ENCODE results near the gene CTRL. TPM values are rescaled to one million over a fixed set of nuclear protein-coding genes. Genes with fewer than 3 reads are reported as not detected.

The CTRL gene
- total RNA-seq, 3 donors from 2014 or later: 0.61 to 2.3 (median 0.80) TPM

- DNase-seq (no peak), ATAC-seq (no peak)
- peaks cover 22% of the 10 kb centered on the region for H3K4me1 ChIP-seq (ENCODE audit: low read depth)
- no peaks in the 10 kb centered on the region for H3K9me3 ChIP-seq
- intact Hi-C loops (cut with DNase I, micrococcal nuclease): no loop called here
- no peak for TF ChIP-seq CTCF (IDR thresholded peaks at IDR 0.05)
- no peaks in the 10 kb centered on the region for H3K36me3 ChIP-seq (ENCODE audit: low read depth)
- no peak overlapping the region for H3K4me3 ChIP-seq
Observed at GRCh38 chr16:67965668-67966548, 34.2 kb upstream of the CTRL start.

GRCh38 chr16:67964477-67965131 lies 32.9 kb upstream of the CTRL start:
- Histone ChIP-seq H3K4me1 (ENCODE audit: low read depth) (peaks cover 22% of the 10 kb centered on the region), H3K36me3 (ENCODE audit: low read depth) (no peaks in the 10 kb centered on the region), H3K9me3 (no peaks in the 10 kb centered on the region), H3K4me3 (no peak overlapping the region)
- DNase-seq: no peak
- no peak for ATAC-seq
- intact Hi-C loops (cut with DNase I, micrococcal nuclease): no loop called here
- no peak for TF ChIP-seq CTCF (IDR thresholded peaks at IDR 0.05)

DNA sequence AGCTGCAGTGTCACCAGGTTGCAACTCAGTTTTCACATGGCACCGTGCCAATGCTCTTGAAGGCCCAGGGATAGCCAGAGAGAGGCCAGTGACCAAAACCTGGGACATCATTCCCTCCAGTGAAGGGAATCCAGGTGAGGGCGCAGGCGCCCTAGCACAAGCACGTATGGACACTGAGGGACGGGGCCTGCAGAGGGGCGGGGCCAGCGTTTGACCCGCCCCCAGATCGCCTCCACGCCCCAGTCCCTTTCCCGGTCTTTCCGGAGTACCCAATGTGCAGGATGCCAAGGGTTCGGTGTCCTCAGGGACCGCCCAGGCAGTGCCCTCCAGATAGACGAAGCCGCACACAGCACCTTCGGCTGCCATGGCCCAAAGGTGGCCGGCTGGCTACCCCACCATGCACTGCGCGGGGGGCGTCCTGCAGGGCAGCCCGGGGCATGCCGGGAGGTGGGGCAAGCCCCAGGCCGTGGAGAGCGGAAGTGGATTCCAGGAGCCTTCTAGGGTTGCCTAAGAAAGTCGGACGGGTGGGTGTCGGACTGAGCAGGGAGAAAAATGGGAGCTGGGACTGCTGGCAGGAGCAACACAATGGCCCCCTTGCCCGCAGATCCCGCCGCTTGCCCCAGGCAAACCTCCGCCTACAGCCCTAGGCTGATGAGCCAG lies 32.1 kb upstream of the CTRL start:
- no peak for DNase-seq
- H3K4me3 ChIP-seq: no peak overlapping the region

DNA sequence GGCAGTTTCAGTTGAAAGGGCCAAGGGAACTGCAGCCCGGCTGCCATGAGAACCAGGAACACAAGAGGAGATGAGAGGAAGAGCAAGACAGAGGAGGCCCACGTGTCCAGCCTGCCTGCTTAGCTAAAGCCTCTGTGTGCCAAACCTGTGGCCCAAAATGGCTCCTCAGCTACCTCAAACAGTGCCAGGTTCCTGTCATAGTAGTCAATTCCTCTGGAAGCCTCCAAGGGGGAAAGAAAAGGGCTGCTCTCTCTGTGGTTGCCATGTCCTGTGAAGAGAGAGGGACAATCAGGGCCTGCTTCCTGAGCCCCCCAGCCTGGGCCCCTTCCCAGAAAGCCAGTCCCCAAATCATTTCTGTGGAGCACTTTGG lies 31.6 kb upstream of the CTRL start:
- Histone ChIP-seq H3K4me1 (ENCODE audit: low read depth) (peaks cover 27% of the 10 kb centered on the region), H3K36me3 (ENCODE audit: low read depth) (no peaks in the 10 kb centered on the region), H3K9me3 (no peaks in the 10 kb centered on the region), H3K4me3 (no peak overlapping the region)
- ATAC-seq (no peak), DNase-seq (no peak)
- TF ChIP-seq CTCF (IDR thresholded peaks at IDR 0.05): no peak
- intact Hi-C loops (cut with DNase I, micrococcal nuclease): no loop called here

More for the DNA sequence above, 32.1 kb upstream of the CTRL start:
- Histone ChIP-seq H3K9me3 (no peaks in the 10 kb centered on the region), H3K36me3 (ENCODE audit: low read depth) (no peaks in the 10 kb centered on the region), H3K4me1 (ENCODE audit: low read depth) (peaks cover 27% of the 10 kb centered on the region)
- intact Hi-C loops (cut with DNase I, micrococcal nuclease): no loop called here
- ATAC-seq: no peak
- no peak for TF ChIP-seq CTCF (IDR thresholded peaks at IDR 0.05)

- DNase-seq: no peak
- ATAC-seq: no peak
- Histone ChIP-seq H3K9me3 (no peaks in the 10 kb centered on the region), H3K4me3 (no peak overlapping the region), H3K36me3 (ENCODE audit: low read depth) (no peaks in the 10 kb centered on the region), H3K4me1 (ENCODE audit: low read depth) (peaks cover 22% of the 10 kb centered on the region)
- intact Hi-C loops (cut with DNase I, micrococcal nuclease): no loop called here
- TF ChIP-seq CTCF (IDR thresholded peaks at IDR 0.05): no peak
Observed at GRCh38 chr16:67962135-67962534, 30.5 kb upstream of the CTRL start.

All from mucosa of descending colon (tissue), 3 donors.